NCI-H226 (cell line): ENCODE results near the gene ZFAND2A.
"Not testable (repeated sequence)": the region's sequence is repeated elsewhere in the genome, so short reads cannot be mapped to it uniquely, and the experiment has no call there.

Experiments
- DNase-seq: peaks from one replicate; pipeline ENCODE4 v3.0.0-alpha.2; 2015

Gene ZFAND2A

DNA sequence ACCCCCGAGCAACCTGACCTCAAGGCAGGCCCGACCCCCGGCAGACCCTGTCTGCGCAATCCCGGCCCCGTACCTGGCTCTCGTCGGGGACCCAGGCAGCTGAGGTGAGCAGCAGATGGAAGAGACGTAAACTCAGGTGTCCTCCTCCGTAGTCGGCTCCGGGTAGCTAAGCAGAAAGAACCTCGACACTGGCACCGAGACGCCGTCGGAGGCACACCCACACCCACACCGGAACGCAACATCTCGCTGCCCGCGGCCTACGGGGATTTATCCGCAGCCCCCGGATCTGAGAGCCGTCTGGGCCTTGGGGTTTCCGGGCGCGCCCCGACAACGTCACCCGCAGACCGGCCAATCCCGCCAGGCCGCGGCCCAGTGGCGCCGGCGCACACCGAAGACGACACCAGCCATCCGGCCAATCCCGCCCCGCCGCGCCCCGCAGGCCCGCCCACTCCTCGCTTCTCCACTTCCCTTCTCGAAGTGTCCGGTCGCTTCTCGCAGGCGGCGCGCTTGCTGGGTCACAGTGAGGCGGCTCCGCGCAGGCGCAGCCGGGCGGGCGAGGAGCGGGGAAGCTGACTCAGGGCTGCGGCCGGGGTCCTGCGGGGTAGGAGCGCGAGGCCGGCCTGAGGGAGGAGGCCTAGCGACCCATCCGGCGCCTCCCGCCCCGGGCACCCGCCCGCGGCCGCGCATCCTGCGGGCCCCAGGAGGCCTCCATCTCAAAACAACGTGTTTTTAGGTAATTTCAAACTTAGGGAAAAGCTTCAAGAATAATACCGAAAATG is at the start of gene ZFAND2A:
TSS of gene ZFAND2A (minus strand) at position 306 of the 779 bp plus-strand sequence. CDS start 1,984 bp downstream, outside the sequence.
- peak; percentile 100 for DNase-seq

- no peak for DNase-seq
These were observed 49.1 kb upstream of the ZFAND2A start for GRCh38 chr7:1209097-1209496.

DNA sequence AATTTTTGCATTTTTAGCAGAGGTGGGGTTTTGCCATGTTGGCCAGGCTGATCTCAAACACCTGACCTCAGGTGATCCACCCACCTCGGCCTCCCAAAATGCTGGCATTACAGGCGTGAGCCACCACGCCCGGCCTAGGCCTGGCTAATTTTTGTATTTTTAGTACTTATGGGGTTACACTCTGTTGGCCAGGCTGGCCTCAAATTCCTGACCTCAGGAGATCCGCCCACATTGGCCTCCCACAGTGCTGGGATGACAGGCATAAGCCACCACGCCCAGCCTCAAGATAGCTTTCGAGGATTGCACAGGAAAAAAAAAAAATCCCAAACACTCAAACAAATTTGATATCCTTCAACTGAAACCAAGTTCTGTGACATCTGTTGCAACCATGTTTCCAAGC is 45.7 kb upstream of the ZFAND2A start:
- not testable (repeated sequence) for DNase-seq

DNA sequence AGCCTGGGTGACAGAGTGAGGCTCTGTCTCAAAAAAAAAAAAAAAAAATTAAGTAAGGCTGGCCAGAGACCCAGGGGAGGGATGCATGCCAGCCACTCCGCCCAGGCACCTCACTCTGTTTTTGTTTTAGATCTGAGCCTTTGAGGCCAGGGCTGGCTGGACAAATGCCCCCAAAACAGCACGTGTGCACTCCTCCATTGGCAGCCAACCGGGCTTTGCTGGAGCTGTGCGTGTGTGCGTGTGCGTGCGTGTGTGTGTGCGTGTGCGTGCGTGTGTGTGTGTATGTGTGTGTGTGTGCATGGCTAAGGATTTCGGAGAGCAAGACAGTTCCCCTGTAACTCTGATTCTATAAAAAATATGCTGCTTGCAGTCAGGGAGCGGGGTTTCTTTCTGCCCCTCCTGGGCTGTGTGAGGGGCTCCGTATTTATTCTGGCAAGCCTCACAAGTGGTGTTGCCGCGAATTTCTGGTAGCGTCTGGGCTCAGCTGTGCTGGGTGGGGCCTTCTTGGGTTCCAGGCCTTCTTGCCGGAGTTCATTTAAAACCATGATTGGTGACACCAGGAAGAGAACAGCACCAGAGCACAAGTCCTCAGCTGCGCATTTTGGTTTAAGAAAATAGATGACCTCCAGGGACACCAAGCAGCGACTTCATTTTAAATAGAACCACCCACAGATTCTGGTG is 44.6 kb upstream of the ZFAND2A start:
- DNase-seq = no peak

DNA sequence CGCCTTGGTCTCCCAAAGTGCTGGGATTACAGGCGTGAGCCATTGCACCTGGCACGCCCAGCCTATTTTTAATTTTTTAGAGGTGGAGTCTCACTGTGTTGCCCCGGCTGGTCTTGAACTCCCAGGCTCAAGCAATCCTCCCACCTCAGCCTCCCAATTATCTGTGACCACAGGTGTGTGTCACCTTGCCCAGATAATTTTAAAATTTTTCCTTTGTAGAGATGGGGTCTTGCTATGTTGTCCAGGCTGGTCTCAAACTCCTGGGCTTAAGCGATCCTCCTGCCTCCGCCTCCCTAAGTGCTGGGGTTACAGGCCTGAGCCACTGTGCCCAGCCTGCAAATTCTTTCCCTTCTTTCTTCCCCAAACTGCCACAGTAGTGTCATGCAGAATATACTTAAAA is 42.9 kb upstream of the ZFAND2A start:
- DNase-seq = not testable (repeated sequence)

GRCh38 chr7:1201916-1202315 is 41.9 kb upstream of the ZFAND2A start:
- DNase-seq = no peak

- no peak for DNase-seq
These were observed 40.0 kb upstream of the ZFAND2A start for GRCh38 chr7:1200045-1200444.

DNA sequence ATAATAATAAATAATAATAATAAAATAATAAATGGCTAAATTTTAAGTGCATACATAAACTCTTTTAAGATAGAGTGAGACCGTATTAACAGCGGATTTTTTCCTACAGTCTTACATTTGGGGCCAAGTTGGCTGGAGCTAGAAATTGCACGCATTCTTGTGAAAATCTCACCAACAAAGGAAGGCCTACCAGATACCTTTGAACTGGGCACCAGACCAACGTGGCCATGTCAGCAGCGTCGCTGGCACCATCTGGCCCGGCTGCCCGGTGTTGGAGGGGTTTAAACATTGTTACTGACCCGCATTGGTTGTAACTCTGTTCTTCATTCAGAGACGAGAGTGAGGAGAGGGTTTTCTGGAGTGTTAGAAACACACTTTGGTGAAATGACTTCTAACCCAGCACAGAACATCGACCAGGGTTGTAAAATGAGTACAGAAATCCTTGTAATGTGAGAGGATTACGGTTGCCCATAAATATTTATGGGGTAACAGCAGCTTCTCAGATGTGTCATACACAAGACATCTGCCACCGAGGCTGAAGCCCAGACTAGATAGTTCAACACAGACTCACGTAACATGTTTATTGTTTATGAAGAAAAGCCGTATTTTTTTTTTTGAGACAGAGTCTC is 38.1 kb upstream of the ZFAND2A start:
- DNase-seq = no peak

GRCh38 chr7:1196950-1197349 is 37.0 kb upstream of the ZFAND2A start:
- DNase-seq = no peak

GRCh38 chr7:1196441-1196840 is 36.4 kb upstream of the ZFAND2A start:
- not testable (repeated sequence) for DNase-seq

DNA sequence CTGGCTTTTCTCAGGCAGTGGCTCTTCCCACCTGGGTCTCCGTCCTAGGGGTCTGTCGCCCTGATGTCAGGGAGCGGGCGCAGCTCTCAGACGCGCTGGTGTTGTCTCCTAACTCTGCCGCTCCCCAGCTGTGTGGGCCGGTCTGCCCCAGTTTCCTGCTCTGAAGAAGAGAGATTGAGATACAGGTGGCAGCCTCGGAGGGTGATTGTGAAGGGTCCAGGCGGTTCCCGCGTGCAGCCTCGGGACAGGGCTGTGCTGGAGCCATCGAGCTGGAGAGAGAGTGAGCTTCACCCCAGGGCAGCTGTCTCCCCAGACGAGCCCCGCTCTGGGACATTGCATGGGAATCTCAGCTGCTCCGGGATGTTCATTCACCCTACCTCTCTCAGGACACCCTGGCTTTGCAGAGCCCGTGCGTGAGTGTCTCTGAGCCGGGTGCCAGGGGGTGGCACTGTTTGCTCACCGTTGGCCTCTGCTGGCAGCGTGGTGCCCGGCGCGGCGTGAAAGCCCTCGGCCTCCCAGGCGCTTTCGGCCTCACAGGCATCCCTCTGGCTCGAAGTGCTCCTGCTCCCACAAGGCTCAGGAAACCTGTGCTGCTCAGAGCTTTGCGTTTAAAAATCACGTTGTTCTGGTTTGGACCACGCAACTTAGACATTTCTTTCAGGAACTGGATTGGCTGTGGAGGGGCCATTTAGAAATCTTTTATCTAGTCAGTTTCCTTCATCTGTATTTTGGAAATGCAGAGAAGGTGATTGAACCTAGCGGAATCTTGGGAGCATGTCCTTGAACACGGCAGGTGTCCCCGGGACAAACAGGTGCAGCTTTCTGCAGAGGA is 33.8 kb upstream of the ZFAND2A start:
- DNase-seq = no peak

GRCh38 chr7:1192171-1192676 is 32.2 kb upstream of the ZFAND2A start:
- DNase-seq = peak; percentile 93

DNA sequence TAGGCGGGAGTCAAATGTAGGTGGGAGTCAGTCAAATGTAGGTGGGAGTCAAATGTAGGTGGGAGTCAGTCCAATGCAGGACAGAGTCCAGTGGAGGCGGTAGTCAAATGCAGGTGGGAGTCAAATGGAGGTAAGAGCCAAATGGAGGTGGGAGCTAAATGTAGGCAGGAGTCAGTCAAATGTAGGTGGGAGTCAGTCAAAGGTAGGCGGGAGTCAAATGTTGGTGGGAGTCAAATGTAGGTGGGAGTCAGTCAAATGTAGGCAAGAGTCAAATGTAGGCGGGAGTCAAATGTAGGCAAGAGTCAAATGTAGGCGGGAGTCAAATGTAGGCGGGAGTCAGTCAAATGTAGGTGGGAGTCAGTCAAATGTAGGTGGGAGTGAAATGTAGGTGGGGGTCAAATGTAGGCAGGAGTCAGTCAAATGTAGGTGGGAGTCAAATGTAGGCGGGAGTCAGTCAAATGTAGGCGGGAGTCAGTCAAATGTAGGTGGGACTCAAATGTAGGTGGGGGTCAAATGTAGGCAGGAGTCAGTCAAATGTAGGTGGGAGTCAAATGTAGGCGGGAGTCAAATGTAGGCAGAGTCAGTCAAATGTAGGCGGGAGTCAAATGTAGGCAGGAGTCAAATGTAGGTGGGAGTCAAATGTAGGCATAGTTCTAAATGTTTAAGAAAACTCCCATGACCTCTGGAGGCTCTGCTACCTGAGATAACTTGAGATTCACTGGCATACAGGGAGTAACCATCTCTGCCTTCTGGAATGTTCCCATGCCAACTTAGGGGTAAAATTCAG is 30.2 kb upstream of the ZFAND2A start:
- no peak for DNase-seq

- no peak for DNase-seq
These were observed 28.8 kb upstream of the ZFAND2A start for GRCh38 chr7:1188720-1189294.

DNA sequence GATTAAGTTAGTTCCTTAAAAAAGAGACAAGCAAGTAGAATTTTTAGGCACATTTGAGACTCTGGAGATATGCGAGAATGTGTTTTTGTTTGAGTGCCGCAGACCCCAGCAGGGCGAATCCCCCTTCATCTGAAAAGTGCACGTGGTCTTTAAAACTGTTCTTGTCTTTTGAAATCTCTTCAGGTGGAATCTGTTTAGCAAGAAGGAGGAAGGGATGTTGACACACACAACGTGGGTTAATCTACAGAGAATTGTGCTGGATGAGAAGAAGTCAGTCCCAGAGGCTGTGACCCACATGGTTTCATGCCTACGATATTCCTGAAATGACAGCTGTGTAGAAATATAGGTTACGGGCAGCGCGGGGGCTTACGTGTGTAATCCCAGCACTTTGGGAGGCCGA is 27.1 kb upstream of the ZFAND2A start:
- DNase-seq = no peak

DNA sequence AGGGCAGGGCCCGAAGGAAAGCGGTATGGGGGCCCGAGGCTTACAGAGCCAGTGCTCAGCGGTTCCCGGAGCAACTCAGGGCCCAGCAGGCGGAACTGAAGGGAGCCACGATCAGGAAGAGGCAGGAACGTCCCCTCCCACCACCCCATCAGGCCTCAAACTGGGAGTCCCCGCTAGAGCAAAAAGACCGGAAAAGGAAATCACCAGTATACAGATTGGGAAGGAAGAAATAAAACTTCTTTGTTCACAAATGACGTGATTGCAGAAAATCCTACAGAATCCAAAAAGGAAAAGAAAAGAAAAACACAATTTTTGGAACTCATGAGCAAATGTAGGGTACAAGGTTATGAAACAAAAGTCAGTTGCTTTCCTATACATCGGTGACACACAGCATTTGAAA is 21.6 kb upstream of the ZFAND2A start:
- DNase-seq = no peak

DNA sequence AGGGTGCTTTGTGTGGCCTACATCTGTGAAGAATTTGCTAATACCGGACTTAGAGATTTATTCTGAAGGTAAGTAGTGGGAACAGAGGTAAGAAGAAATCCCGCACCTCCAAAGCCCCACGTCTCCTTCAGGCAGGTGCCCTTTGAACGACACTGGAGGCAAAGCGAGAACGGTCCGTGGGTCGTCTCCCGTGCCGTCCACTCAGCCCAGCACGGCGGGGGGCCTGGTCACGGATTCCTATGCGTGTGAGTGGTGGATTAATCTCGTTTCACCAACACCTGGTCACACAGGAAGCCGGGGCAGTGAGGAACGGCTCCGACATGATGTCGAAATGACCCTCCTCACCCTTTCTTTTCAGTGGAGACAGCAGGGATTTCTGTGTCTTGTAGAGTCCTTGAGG is 21.0 kb upstream of the ZFAND2A start:
- no peak for DNase-seq

- peak; percentile 66 for DNase-seq
These were observed 16.9 kb upstream of the ZFAND2A start for GRCh38 chr7:1176891-1177373.

DNA sequence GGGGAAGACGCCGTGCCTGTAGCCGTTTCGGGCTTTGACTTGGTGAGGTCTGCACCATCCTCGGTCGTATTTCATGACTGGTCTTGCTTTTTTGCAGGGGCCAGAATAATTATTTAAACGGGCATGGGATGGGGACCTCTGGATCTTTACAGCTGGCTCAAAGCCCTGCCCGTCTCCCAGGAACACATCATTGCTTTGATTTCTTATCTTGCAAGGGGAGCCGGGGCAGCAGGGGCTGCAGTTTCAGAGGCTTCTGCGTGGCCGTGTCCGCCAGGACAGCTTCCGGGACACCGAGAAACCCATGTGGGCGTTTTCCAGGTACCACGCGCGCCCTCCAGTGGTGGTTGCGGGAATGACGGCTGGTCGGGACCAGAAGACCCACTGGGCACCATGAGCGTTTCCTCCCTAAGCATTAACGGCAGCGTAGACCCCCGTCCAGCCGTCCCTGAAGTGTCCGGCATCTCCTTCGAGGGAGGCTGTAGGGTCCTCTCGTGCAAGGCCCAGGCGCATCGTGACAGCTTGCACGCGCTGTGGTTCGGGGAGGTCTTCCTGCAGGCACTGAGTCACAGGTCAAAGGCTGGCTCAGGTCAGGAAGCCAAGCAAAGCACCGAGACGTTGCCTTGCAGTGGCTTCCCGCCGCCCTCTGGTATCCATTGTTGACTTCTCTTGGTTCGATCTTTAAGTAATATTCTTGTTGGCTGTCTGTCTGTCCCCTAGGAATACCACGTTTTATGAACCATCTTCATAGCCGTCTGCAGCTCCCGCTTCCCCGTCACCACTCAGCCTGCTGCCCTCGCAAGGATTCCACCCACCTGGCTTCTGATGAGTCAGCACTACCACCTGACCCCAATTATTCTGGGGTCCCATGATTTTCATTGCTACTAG is 16.2 kb upstream of the ZFAND2A start:
- DNase-seq = peak; percentile 67

- no peak for DNase-seq
These were observed 15.6 kb upstream of the ZFAND2A start for GRCh38 chr7:1175597-1175966.
